Measurements from ENCODE around the gene MRGPRG.

Gene MRGPRG

GRCh38 chr11:3225159-3225758, 6.6 kb upstream of the MRGPRG start:
- no peak for ATAC-seq (ENCODE audit: insufficient read depth, low read depth)
- Histone ChIP-seq H3K27me3 (ENCODE audit: insufficient read depth, low read length, poor library complexity) (no peaks in the 10 kb centered on the region), H2AFZ (ENCODE audit: low read depth, low read length) (no peak overlapping the region), H3K9ac (ENCODE audit: low read depth, low read length) (no peak overlapping the region), H3K79me2 (ENCODE audit: insufficient read depth, low read length) (no peaks in the 10 kb centered on the region), H3K27ac (ENCODE audit: low read length) (no peak overlapping the region), H3K4me3 (ENCODE audit: low read depth in 1 of 2, low read length in 2 of 2) (no peak overlapping the region), H4K20me1 (ENCODE audit: insufficient read depth, low read length) (no peaks in the 10 kb centered on the region), H3K36me3 (ENCODE audit: insufficient read depth, low read length) (no peaks in the 10 kb centered on the region), H3K9me3 (ENCODE audit: insufficient read depth, low read length, severe bottlenecking) (no peaks in the 10 kb centered on the region), H3K4me1 (ENCODE audit: insufficient read depth, low read length) (peaks cover 23% of the 10 kb centered on the region), H3K4me2 (ENCODE audit: insufficient read depth, low read length) (no peak overlapping the region)
- TF ChIP-seq EZH2 (IDR thresholded peaks at IDR 0.05; ENCODE audit: borderline replicate concordance, low read depth, low read length, severe bottlenecking) = no peak
- no peak for TF ChIP-seq CTCF (IDR thresholded peaks at IDR 0.05; ENCODE audit: borderline replicate concordance, extremely low read depth, low read length, poor library complexity, severe bottlenecking)
- no peak for DNase-seq

GRCh38 chr11:3224401-3225057, 5.9 kb upstream of the MRGPRG start:
- ATAC-seq (ENCODE audit: insufficient read depth, low read depth) (no peak), DNase-seq (peak; percentile 7)
- Histone ChIP-seq H3K36me3 (ENCODE audit: insufficient read depth, low read length) (no peaks in the 10 kb centered on the region), H3K4me3 (ENCODE audit: low read depth in 1 of 2, low read length in 2 of 2) (no peak overlapping the region), H2AFZ (ENCODE audit: low read depth, low read length) (no peak overlapping the region), H3K4me1 (ENCODE audit: insufficient read depth, low read length) (peaks cover 23% of the 10 kb centered on the region), H3K27me3 (ENCODE audit: insufficient read depth, low read length, poor library complexity) (no peaks in the 10 kb centered on the region), H3K79me2 (ENCODE audit: insufficient read depth, low read length) (no peaks in the 10 kb centered on the region), H4K20me1 (ENCODE audit: insufficient read depth, low read length) (no peaks in the 10 kb centered on the region), H3K9ac (ENCODE audit: low read depth, low read length) (no peak overlapping the region), H3K27ac (ENCODE audit: low read length) (no peak overlapping the region), H3K9me3 (ENCODE audit: insufficient read depth, low read length, severe bottlenecking) (no peaks in the 10 kb centered on the region), H3K4me2 (ENCODE audit: insufficient read depth, low read length) (no peak overlapping the region)
- TF ChIP-seq EZH2 (IDR thresholded peaks at IDR 0.05; ENCODE audit: borderline replicate concordance, low read depth, low read length, severe bottlenecking) = no peak

GRCh38 chr11:3223932-3224381, 5.3 kb upstream of the MRGPRG start:
- H3K4me3 ChIP-seq (ENCODE audit: low read depth in 1 of 2, low read length in 2 of 2) = no peak overlapping the region
- peaks cover 23% of the 10 kb centered on the region for H3K4me1 ChIP-seq (ENCODE audit: insufficient read depth, low read length)
- H3K27me3 ChIP-seq (ENCODE audit: insufficient read depth, low read length, poor library complexity) = no peaks in the 10 kb centered on the region
- no peaks in the 10 kb centered on the region for H3K79me2 ChIP-seq (ENCODE audit: insufficient read depth, low read length)
- no peak overlapping the region for H3K27ac ChIP-seq (ENCODE audit: low read length)
- H2AFZ ChIP-seq (ENCODE audit: low read depth, low read length) = no peak overlapping the region
- no peak for ATAC-seq (ENCODE audit: insufficient read depth, low read depth)
- DNase-seq = no peak
- no peaks in the 10 kb centered on the region for H3K9me3 ChIP-seq (ENCODE audit: insufficient read depth, low read length, severe bottlenecking)
- no peaks in the 10 kb centered on the region for H3K36me3 ChIP-seq (ENCODE audit: insufficient read depth, low read length)
- no peak overlapping the region for H3K9ac ChIP-seq (ENCODE audit: low read depth, low read length)
- H4K20me1 ChIP-seq (ENCODE audit: insufficient read depth, low read length) = no peaks in the 10 kb centered on the region
- TF ChIP-seq CTCF (IDR thresholded peaks at IDR 0.05; ENCODE audit: borderline replicate concordance, extremely low read depth, low read length, poor library complexity, severe bottlenecking) (no peak), EZH2 (IDR thresholded peaks at IDR 0.05; ENCODE audit: borderline replicate concordance, low read depth, low read length, severe bottlenecking) (no peak)
- no peak overlapping the region for H3K4me2 ChIP-seq (ENCODE audit: insufficient read depth, low read length)
